ENCODE data around the gene PSMB8. TPM values are rescaled to one million over a fixed set of nuclear protein-coding genes. Genes with fewer than 3 reads are reported as not detected.

PSMB8 gene
- total RNA-seq, 3 donors from 2014 or later (not counting 1 experiment from before 2014, with no cell fraction given): 160 to 170 (median 161) TPM

DNA sequence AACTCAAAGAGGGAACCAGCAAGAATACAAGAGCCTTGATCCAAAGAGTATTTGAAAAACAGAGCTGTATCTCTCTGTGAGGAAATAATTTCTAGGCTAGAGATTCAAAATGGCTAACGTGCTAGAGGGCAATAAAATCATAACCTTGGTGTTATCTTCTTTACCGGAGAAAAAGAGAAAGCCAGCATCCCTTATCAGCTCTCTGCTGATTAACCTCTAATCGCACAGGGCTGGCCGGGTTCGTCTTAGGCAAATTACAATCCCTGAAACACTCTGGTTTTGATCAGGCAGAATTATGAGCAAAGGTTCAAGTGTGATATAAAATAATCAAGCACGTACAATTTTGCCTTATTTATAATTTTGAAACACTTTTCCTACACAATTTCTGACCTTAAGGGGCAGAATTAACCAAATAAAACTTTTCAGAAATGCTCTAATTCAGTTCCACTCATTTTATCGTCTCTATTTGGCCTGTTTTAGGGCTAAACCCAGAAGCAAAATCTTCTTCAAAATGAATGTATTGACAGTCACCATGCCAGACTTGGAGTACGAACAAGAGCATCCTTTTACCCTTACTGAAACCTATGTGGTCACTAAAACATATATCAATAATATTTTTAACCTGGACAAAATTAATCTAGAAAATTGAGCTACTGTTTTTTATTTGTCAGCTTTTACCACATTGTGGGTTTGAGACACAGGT, 23.9 kb upstream of the PSMB8 start:
- peak in 2 of 3 donors; percentile 18 to 40 for ATAC-seq
- H3K4me3 ChIP-seq (ENCODE audit: low read length): no peak overlapping the region
- H3K9me3 ChIP-seq (ENCODE audit: control insufficient read depth, insufficient read depth, low read length): no peaks in the 10 kb centered on the region
- Mint-ChIP-seq H3K4me3 (no peak overlapping the region), H3K4me1 (peaks cover 6 to 7% of the 10 kb centered on the region in 2 donors), H3K9me3 (no peaks in the 10 kb centered on the region), H3K36me3 (no peaks in the 10 kb centered on the region), H3K27ac (peak overlapping the region; percentile 65 to 73), H3K27me3 (ENCODE audit: low read depth in 2 of 2) (no peaks in the 10 kb centered on the region)
- H3K4me1 ChIP-seq (ENCODE audit: control insufficient read depth, insufficient read depth, low read length): peaks cover 9% of the 10 kb centered on the region
- intact Hi-C loops (cut with micrococcal nuclease): loop anchor here (1.0 to 5.0 kb wide), 4 partner anchors 14 to 455 kb away; partner anchors contain the start of genes TAP1 and TAP2
- no peak overlapping the region for H3K27ac ChIP-seq (ENCODE audit: low read length)
- WGBS (ENCODE audit: insufficient coverage): 50% methylated on average over 6 of the region's 8 CpGs
- no peak for DNase-seq
- no peaks in the 10 kb centered on the region for H3K27me3 ChIP-seq (ENCODE audit: control insufficient read depth, insufficient read depth, low read length)
- no peaks in the 10 kb centered on the region for H3K36me3 ChIP-seq (ENCODE audit: control insufficient read depth, insufficient read depth, low read length)
- TF ChIP-seq, protein P1, sequence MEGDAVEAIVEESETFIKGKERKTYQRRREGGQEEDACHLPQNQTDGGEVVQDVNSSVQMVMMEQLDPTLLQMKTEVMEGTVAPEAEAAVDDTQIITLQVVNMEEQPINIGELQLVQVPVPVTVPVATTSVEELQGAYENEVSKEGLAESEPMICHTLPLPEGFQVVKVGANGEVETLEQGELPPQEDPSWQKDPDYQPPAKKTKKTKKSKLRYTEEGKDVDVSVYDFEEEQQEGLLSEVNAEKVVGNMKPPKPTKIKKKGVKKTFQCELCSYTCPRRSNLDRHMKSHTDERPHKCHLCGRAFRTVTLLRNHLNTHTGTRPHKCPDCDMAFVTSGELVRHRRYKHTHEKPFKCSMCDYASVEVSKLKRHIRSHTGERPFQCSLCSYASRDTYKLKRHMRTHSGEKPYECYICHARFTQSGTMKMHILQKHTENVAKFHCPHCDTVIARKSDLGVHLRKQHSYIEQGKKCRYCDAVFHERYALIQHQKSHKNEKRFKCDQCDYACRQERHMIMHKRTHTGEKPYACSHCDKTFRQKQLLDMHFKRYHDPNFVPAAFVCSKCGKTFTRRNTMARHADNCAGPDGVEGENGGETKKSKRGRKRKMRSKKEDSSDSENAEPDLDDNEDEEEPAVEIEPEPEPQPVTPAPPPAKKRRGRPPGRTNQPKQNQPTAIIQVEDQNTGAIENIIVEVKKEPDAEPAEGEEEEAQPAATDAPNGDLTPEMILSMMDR (IDR thresholded peaks at IDR 0.05): no peak

DNA sequence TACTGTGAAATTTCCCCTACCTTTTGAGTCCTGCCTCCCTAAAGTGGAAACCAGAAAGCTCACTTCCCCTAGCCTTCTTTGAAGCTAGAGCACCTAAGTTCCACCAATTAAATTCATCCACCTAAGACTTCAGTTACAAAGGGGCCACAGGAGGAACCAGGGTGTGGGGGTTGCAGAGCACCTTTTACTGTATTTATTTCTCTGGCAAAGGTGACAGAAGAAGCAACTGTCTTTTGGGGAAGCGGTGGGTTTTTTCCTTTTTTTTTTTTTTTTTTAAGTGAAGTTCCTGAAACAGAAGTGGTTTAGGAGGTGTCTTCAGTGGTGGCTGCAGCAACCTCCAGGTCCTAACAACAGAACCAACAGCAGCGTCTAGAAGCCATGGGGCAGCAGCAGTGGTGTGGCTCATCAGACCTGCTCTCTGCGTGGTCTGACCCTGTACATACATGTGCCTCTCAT, 23.2 kb upstream of the PSMB8 start:
- H3K36me3 Mint-ChIP-seq: no peaks in the 10 kb centered on the region
- no peaks in the 10 kb centered on the region for H3K9me3 Mint-ChIP-seq
- intact Hi-C loops (cut with micrococcal nuclease): loop anchor here (5.0 kb wide), 1 partner anchor 455 kb away; no protein-coding TSS in a partner anchor
- peak in 1 of 2 donors; percentile 62 for DNase-seq
- no peak overlapping the region for H3K4me3 ChIP-seq (ENCODE audit: low read length)
- TF ChIP-seq, protein P1 (IDR thresholded peaks at IDR 0.05): no peak
- peaks cover 2% of the 10 kb centered on the region for H3K36me3 ChIP-seq (ENCODE audit: control insufficient read depth, insufficient read depth, low read length)
- peaks cover 6 to 7% of the 10 kb centered on the region in 2 donors for H3K4me1 Mint-ChIP-seq
- H3K27me3 Mint-ChIP-seq (ENCODE audit: low read depth in 2 of 2): no peaks in the 10 kb centered on the region
- H3K27ac Mint-ChIP-seq: peak overlapping the region; percentile 65 to 73
- 15% methylated on average over 3 of the region's 3 CpGs for WGBS (ENCODE audit: insufficient coverage)
- H3K27me3 ChIP-seq (ENCODE audit: control insufficient read depth, insufficient read depth, low read length): no peaks in the 10 kb centered on the region
- peaks cover 9% of the 10 kb centered on the region for H3K4me1 ChIP-seq (ENCODE audit: control insufficient read depth, insufficient read depth, low read length)
- H3K9me3 ChIP-seq (ENCODE audit: control insufficient read depth, insufficient read depth, low read length): no peaks in the 10 kb centered on the region
- H3K27ac ChIP-seq (ENCODE audit: low read length): peak overlapping the region; percentile 32
- no peak overlapping the region for H3K4me3 Mint-ChIP-seq
- ATAC-seq: no peak

DNA sequence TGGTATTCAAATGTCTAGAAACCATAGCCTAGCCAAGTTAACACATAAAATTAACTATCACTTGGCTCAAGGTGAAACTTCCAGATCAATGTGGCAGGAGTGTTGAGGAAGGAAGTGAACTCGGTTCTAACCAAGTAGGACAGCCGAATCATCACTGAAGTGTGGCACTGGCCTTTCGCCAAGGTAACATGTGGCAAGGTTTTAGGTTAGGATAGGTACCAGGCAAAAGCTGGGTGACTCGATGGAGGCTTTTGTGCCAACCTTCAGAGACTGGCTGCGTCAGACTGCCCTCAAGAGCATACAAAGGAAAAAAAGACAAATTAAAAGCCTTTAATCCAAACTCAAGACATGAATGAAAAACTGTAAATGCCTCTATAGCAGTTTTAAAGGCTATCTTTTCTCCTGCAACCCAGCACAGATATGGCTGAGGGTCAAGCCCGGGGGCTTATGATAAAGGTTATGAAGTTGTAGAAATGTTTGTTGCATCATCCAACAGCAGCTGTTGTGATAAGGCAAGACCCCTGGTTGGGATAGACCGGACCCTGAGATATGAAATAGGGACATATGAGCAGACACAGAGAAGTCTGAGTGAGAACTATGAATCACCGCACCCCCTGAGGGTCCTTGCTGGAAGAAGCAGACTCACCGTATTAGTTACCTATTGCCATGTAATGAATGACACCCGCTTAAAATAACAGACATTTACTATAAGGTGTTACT, 22.0 kb upstream of the PSMB8 start:
- Histone ChIP-seq H3K9me3 (ENCODE audit: control insufficient read depth, insufficient read depth, low read length) (no peaks in the 10 kb centered on the region), H3K36me3 (ENCODE audit: control insufficient read depth, insufficient read depth, low read length) (peaks cover 9% of the 10 kb centered on the region), H3K4me3 (ENCODE audit: low read length) (no peak overlapping the region), H3K27ac (ENCODE audit: low read length) (no peak overlapping the region), H3K4me1 (ENCODE audit: control insufficient read depth, insufficient read depth, low read length) (peaks cover 9% of the 10 kb centered on the region), H3K27me3 (ENCODE audit: control insufficient read depth, insufficient read depth, low read length) (no peaks in the 10 kb centered on the region)
- H3K4me3 Mint-ChIP-seq: no peak overlapping the region
- H3K4me1 Mint-ChIP-seq: peaks cover 6 to 9% of the 10 kb centered on the region in 2 donors
- no peaks in the 10 kb centered on the region for H3K36me3 Mint-ChIP-seq
- ATAC-seq (no peak), DNase-seq (no peak)
- WGBS (ENCODE audit: insufficient coverage): 70% methylated on average over 9 of the region's 10 CpGs
- TF ChIP-seq, protein P1 (IDR thresholded peaks at IDR 0.05): no peak
- no peaks in the 10 kb centered on the region for H3K9me3 Mint-ChIP-seq
- intact Hi-C loops (cut with micrococcal nuclease): loop anchor here (5.0 kb wide), 1 partner anchor 454 kb away; no protein-coding TSS in a partner anchor
- no peaks in the 10 kb centered on the region for H3K27me3 Mint-ChIP-seq (ENCODE audit: low read depth in 2 of 2)
- peak overlapping the region; percentile 65 to 73 for H3K27ac Mint-ChIP-seq
